DMS153 treated with DMSO at 0.1 percent for 48 hours (cell line): Measurements from ENCODE around the gene STAT2.
A peak's percentile ranks its signal among the peaks of the same experiment; 100 is the strongest.
"Not testable (repeated sequence)": the region's sequence is repeated elsewhere in the genome, so short reads cannot be mapped to it uniquely, and the experiment has no call there.

Source experiments
- DNase-seq: peaks from one replicate; lab custom pipeline; 2025; ENCODE audit not compliant: unreplicated experiment; lab: John Stamatoyannopoulos, UW

The STAT2 gene

DNA sequence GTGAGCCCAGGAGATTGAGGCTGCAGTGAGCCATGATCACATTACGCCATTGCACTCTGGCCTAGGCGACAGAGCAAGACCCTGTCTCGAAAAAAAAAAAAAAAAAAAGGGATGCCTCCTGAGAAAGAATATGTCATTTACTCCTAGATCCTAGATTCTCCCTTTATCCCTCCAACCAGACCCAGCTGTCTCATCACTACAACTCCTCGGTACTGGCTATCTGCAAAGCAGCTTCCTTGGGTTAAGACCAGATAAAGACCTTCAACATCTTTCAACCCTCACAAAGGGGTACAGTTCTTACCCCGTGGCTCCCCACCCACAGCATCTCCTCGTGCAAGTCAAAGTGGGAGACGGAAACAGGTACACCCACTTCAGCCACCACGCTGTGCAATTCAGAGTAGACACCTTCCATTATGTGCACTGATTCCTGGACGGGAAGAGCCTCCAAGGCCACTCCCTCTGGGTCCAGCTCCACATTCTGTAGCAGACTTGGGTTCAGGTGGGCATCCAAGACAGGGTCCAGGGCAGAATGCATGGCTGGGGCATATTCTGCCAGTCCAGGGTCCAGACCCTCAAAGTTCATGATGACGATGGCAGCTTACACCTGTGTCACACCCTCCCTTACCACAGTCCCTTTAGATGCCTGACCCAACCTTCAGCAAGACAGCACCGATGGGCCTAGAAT is 27.3 kb downstream of the STAT2 start:
- DNase-seq, result no peak

DNA sequence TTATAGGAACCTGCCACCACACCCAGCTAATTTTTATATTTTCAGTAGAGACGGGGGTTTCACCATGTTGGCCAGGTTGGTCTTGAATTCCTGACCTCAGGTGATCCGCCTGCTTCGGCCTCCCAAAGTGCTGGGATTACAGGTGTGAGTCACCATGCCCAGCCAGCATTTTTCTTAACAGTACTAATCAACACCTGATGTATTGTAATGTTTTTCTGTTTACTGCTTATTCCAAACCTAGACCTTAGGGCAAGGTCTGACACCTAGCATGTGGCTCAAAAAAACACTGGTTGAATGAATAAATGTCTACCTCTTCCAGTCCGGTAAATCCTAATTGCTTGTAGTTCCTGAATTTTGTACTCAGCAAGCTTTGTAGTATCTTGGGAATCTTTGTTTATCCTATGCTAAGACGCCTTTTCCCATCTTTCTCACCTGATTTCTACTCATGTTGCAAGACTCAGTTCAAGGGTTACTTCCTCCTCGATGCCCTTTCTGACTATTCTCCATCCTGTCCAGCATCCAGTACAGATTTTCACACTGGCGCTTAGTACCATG is 28.9 kb downstream of the STAT2 start:
- no peak for DNase-seq

DNA sequence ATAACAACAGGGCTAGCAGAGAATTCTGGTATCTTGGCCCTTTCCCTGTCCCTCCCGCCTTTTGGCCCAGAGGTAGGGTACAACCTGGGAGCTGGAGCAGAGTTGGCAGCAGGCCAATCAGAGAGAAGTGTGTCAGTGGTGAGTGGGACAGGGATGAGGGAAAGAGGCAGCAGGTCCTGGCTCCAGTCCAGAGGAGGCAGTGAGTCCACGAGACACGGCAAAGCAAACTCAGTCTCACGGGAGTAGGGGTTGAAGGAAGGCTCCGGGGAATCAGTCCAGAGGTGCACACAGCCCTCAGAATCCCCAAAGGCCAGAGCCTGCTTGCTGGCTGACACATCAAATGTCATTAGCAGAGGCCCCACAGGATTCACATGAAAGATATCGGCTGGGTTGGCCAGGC is 33.4 kb downstream of the STAT2 start:
- no peak for DNase-seq

DNA sequence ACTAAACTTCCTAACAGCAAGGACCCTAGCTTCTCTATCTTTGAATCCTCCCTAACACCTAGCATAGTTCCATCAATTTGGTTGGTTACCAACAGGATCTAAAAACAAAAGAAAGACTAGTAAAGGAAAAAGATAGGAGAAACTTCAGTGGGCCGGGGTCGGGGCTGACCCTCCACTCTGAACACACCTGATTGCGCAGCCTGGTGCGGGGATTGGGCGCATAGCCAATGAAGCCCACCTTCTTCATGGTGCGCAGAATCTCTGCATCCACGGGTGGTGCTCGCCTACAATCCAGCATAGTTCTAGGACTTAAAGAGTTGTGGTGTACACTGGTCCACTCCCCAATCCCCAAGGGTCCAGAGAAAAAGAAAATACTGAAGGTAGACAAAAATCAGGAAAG is 33.8 kb downstream of the STAT2 start:
- no peak for DNase-seq

DNA sequence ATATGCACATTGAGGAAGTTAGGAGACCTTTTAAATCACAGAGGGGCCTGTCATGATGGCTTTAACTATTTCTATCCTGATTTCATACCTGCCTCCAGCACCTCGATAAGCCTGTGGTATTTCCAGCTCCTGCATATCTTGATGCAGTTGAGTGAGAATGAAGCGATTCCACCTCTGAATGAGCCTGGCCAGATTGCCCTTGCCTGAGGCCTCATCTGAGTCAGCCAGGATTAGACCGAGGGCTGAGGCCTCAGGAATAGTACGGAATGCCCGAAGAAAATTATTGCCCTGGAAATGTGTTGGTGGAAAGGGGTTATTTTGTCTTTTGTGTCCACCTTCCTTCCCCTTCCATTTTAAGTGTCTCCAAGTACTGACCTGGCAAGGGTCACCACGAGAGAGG is 35.7 kb downstream of the STAT2 start:
- DNase-seq, result no peak

DNA sequence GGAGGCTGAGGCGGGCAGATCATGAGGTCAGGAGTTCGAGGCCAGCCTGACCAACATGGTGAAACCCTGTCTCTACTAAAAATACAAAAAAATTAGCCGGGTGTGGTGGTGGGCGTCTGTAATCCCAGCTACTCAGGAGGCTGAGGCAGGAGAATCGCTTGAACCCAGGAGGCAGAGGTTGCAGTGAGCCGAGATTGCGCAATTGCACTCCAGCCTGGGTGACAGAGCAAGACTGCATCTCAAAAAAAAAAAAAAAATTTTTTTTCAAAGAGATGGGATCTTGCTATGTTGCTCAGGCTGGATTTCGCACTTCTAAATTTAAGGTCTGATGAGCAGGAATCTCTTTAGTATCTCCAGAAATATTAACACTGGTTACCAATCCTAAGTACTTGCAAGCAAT is 38.3 kb downstream of the STAT2 start:
- DNase-seq, result not testable (repeated sequence)

DNA sequence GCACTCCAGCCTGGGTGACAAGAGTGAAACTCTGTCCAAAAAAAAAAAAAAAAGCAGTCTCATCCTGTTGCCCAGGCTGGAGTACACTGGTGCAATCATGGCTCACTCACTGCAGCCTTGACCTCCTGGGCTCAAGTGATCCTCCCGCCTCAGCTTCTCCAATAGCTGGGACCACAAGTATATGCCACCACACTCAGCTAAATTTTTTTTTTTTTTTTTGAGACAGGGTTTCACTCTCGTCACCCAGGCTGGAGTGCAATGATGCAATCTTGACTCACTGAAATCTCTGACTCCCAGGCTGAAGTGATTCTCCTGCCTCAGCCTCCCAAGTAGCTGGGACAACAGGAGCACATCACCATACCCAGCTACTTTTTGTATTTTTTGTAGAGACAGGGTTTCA is 38.9 kb downstream of the STAT2 start:
- no peak for DNase-seq

DNA sequence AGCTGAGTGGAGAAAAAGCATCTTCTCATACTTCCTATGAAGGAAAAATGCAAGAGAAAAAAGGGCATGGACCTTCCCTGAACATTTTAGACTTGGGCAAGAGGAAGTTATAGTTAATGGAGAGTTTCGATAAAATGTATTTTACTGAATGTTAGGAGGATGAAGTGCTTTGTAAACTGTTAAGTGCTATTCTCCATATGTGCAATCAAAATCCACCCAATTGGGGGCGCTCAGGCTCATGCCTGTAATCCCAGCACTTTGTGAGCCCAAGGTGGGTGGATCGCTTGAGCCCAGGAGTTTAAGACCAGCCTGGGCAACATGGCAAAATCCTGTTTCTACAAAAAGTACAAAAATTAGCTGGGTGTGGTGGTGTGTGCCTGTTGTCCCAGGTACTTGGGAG is 42.2 kb downstream of the STAT2 start:
- no peak for DNase-seq

DNA sequence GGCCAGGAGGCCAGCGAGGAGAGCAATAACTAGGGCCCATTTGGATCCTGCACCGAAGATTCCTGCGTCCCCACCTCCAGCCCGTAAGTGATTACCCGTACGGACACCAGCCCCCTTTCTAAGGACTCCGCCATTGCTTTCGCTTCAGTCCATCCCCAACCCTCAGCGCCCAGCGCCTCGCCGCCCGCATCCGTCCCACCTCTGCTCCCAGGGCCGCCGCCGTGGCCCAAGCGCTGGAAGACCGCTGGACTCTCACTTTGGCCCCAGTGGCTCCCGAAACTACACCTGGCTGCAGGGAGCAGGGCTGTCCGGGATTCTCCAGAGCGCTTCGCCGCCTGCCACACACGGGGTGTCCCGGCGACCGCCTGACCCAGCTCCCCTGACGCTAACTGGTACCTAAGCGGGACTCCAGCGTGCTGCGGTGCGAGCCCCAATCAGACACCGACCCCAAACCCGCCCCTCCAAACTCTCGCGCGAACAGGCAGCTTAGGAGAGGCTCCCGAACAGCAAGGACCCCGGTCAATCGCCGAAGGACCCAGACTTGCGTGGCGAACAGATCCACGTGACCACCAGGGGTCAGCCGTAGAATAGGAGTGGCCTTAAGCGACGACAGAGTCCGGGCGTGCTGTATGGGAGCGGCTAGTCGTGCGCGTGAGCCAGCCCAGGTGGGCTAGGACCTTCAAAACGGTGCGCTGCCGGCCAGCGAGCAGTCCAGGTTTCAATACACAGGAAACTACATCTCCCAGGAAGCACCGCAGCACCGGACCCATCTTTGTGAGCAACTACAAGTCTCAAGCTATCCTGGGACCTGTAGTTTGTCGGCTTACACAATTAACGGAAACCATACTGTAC is 44.1 kb downstream of the STAT2 start, which contains the start of gene CNPY2:
TSS of gene CNPY2 (minus strand) at position 367 of the 852 bp plus-strand sequence. CDS start 771 bp downstream, outside the sequence.
- DNase-seq, result peak; percentile 98

DNA sequence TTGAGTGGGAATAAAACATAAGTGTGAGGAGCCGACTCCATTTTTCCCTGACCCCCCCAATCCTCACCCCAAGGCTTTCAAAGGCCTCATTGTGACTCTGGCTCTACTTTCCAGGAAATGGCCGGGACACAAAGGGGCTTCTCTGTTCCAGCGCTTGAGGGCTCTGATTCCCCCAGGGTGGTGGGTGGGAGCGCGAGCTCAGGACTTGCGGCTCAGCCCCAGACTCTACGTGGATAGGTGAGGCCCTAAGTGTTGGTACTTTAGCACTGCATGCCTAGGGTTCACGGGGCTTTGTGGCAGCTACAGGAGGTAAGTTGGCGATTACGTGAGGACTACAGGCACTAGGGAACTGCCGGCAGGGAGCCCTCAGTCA is 44.7 kb downstream of the STAT2 start:
- no peak for DNase-seq

DNA sequence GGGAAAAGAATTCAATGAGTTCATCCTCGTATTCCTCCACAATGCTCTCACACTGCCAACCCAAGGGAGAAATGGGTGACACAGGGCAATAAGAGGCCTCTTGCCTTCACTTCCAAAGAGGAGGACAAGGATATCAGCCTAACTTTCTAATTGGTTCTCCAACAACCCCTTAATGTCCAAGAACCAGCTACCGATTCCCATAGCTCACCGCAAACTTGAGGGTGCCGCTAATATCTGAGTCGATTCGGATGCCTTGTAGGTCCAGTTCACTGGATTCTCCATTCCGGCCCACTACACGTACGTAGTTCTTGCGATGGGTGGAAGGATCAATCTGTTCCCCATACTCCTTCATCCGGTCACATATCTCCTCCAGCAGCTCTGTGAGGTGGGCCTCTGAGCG is 48.9 kb downstream of the STAT2 start:
- DNase-seq, result no peak

DNA sequence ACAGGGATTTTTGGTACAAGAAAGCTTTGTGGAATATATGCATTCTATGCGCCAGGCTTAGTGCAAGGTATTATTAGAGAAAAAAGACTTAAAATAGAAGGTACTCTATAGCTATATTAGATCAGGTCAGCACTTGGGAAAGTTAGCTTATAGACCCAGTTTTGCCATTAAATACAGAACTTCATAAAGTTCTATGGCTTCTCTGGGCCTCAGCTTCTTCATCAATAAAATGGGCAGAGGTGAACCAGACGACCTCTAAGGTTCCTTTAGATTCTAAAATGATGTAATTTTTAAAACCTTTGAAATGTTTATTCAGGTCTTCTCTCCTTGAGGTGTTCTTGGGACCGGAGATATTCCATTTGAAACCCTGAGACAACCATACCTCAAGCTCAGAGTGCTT is 51.2 kb downstream of the STAT2 start:
- no peak for DNase-seq

DNA sequence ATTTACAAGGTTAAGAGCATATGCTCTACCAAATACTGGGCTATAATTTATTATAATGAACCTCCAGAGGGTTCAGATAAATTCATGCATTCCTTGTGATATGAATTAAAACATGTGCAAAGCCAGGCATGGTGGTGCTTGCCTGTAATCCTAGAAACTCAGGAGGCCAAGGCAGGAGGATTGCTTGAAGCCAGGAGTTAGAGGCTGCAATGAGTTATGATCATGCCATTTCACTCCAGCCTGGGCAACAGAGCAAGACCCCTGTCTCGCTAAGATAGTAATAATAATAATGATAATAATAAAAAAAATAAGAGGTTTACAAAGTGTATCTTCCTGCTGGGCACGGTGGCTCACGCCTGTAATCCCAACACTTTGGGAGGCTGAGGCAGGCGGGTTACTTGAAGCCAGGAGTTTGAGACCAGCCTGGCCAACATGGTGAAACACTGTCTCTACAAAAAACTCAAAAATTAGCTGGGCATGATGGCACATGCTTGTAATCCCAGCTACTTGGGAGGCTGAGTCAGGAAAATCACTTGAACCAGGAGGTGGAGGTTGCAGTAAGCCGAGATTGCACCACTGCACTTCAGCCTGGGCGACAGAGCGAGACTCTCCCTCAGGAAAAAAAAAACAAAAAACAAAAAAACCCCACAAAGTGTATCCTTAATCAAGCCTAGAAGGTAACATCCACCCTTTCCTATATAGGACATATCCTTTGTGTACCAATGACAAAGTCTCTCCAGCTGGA is 52.5 kb downstream of the STAT2 start:
- DNase-seq, result no peak

DNA sequence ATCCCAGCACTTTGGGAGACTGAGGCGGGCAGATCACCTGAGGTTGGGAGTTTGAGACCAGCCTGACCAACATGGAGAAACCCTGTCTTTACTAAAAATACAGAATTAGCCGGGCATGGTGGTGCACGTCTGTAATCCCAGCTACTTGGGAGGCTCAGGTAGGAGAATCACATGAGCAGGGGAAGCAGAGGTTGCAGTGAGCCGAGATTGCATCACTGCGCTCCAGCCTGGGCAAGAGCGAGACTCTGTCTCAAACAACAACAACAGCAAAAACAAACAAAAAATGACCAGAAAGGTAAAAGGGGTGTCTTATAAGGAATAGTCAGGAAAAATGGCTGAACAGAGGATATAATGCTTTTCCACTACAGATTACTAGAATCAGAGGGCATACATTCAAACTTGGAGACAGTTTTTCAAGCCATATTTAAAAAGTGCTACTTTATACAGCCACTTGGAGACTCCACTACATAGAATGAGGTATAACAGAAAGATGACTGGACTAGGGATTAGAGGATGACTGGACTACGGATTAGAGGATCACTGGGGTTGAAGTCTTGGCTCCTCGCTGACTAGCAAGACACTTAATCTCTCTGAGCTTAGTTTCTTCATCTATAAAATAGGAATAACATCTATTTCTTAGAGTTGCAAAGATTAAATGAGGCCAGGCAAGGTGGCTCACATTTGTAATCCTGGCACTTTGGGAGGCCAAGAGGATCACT is 54.9 kb downstream of the STAT2 start:
- no peak for DNase-seq

DNA sequence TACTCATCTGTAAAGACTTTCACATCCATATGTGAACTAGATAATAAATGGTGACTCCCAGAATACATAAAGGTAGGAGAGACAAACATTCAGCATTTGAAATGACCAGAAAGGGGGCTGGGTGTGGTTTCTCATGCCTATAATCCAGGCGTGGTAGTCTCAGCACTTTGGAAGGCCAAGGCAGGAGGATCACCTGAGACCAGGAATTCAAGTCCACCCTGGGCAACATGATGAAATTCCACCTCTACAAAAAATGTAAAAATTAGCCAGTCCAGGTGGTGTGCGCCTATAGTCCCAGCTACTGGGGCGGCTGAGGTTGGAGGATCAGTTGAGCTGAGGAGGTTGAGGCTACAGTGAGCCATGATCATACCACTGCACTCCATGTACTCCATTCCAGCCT is 55.6 kb downstream of the STAT2 start:
- DNase-seq, result no peak

DNA sequence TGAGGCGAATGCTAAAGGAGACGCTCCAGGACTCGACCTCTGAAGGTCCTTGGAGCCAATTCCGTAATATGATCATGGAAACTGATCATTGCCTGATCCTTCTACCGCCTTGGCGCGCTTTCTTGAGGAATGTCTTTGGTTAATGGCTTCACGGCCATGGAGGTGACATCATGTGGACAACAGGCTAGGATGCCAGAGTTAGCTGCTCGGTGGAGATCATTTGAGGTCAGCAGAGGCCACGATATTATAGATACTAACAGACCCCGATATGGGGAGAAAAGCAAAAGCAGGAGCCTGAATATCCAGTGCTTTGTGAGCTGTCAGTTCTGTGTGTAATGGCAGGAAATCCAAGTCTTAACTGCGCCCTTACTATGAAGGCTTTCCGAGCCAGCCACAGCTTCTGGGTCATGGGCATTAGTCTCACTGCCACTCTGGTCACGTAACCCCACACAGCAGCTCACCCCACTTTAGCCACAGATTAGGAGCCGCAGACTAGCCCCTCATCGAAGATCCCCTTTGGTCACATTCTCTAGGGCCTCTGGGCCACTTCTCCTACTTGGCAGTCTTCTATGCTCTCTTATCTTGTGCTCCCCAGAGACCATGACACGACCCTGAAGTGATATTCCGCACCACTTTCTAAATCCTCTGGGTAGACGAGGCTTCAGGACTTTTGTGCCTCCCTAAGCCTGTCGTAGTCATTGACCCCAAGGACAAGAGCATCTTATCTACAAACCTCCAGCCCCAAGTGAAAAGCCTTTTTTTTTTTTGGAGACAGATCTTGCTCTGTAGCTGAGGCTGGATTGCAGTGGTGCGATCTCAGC is 59.1 kb downstream of the STAT2 start:
- DNase-seq, result peak; percentile 49

DNA sequence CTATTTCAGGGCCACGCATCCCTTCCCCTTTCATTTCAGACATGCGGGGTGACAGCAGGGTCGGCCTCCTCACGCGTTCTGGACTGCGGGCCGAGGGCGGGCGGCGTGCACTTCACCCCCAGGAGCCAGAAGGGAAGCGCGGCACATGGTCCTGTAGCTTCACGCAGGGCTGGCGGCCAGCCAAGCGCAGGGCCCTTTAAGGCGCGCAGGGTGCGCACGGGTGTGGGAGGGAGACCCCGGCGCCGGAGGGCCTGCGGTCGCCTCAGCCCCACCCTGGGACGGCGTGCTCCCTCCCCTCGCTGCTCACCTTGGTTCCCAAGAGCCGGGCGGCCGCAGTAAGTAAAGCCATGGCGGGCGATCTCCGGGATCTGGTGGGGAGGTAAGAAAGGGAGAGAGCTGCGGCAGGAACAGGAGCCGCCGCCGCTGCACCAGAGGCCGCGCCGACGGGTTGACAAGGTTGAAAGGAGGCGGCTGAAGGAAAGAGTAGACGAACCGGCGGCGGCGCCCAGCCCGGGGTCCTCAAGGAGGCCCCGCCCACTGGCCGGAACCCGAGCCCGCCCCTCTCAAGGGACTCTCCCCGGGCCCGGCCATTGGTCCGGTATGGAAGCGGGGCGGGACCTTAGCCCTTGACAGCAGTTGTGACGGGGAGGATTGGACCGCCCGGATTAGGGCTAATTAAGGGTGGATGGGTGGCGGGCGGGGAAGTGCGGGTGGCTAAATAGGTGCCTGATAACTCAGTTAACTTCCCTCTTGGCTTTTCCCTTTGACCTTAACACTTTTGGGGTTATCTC is 59.9 kb downstream of the STAT2 start, which contains the start of gene CS:
TSS of gene CS (minus strand) at position 478 of the 791 bp plus-strand sequence. CDS start at position 349, 129 bp downstream.
- DNase-seq, result peak; percentile 96

DNA sequence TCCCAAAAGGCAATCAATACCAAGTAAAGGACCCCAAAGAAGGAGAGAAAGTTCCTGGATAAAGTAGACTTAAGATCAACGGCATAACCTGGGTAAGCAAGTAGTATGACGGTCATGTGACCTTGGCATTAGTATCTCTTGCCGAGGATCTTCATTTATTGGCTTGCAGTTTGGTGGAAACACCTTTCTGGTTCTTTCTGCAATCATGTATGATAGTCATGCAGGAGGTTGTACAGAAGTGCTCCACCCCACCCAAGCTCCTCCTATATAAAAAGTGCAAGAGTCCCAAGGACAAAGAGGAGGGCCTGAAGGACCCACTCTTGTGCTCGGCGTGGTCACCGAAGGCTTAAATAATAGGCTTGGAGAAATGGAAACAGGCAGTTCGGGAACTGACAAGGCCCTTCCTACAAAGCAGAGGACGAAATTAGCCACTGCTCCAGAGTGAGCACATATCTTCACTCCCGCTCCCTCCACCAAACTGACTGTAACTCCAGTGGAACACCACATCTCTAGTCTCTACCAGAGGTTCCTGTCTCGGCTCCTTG is 60.5 kb downstream of the STAT2 start:
- no peak for DNase-seq

DNA sequence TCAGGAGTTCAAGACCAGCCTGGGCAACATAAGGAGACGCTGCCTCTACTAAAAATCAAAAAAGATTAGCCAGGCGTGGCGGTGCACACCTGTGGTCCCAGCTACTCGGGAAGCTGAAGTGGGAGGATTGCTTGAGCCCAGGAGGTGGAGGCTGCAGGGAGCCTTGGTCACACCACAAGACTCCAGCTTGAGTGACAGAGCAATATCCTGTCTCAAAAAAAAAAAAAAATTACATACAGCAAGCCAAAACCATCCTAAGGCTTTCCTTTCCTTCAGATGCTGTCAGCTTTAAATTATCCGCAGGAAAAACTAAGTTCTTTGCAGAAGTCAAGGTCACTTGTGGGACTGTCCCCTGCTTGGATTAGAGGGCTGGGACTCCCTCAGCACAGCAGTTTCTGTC is 61.1 kb downstream of the STAT2 start:
- no peak for DNase-seq
